Fibroblast of lung (primary cell): Measurements from ENCODE around the gene ECEL1.

Source experiments
- CTCF ChIP-seq, 2 donors: IDR thresholded peaks in 1 of 2; conservative IDR thresholded peaks in 1 of 2; 1 replicate in 1 of 2; 2 replicates in 1 of 2; pipeline ENCODE4 v1.5.1; 2011 to 2012; ENCODE audit warnings: low read length in 2 of 2, control low read depth in 1 of 2, inconsistent platforms in 1 of 2, low read depth in 1 of 2, mild to moderate bottlenecking in 1 of 2
- EZH2 ChIP-seq: IDR thresholded peaks from 2 replicates; pipeline ENCODE4 v1.5.1; 2012; ENCODE audit warnings: low read length, control low read depth, mild to moderate bottlenecking; ENCODE audit errors: missing control alignments

DNA sequence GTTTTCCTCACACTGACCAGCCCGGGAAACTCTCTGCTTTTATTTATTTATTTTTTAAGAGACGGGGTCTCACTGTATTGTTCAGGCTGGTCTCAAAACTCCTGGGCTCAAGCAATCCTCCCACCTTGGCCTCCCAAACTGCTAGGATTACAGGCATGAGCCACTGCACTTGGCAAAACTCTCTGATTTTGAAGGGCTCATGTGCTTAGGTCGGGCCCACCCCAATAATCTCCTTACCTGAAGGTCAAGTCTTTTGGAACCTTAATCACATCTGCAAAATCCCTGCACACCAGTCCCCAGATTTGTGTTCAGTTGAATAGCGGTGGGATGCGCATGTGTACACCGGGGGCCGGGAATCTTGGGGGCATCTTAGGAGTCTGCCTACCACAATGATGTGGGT, 7.7 kb upstream of the ECEL1 start:
- TF ChIP-seq CTCF (conservative IDR thresholded peaks at IDR 0.05 in 1 of 2, IDR thresholded peaks at IDR 0.05 in 1 of 2; ENCODE audit: low read depth in 1 of 2, low read length in 2 of 2) (no peak), EZH2 (no peak)
